Neural crest cell (in vitro differentiated cells): Measurements from ENCODE around the gene ZNF606. TPM values are rescaled to one million over a fixed set of nuclear protein-coding genes. Genes with fewer than 3 reads are reported as not detected.

Experiments
- DNase-seq: peaks from one replicate; pipeline ENCODE4 v3.0.0; 2021; ENCODE audit warnings: low read depth, mixed read lengths, low spot score
- H3K27ac Mint-ChIP-seq: one replicate; pipeline ENCODE4 v1.8.0; 2021; ENCODE audit warnings: mild to moderate bottlenecking, mixed read lengths; ENCODE audit not compliant: unreplicated experiment
- H3K27me3 Mint-ChIP-seq: 2 replicates; pipeline ENCODE4 v1.8.0; 2021; ENCODE audit warnings: low read depth, mild to moderate bottlenecking, mixed read lengths
- H3K36me3 Mint-ChIP-seq: 2 replicates; pipeline ENCODE4 v1.8.0; 2021; ENCODE audit warnings: low read depth, mild to moderate bottlenecking, mixed read lengths
- H3K4me1 Mint-ChIP-seq: 2 replicates; pipeline ENCODE4 v1.8.0; 2021; ENCODE audit warnings: mixed read lengths
- H3K4me3 Mint-ChIP-seq: one replicate; pipeline ENCODE4 v1.8.0; 2021; ENCODE audit warnings: mild to moderate bottlenecking, mixed read lengths
- H3K9me3 Mint-ChIP-seq: 2 replicates; pipeline ENCODE4 v1.8.0; 2021; ENCODE audit warnings: mixed read lengths
- CTCF ChIP-seq: fragments of 200-600 bp; sonication (generic); conservative IDR thresholded peaks from 2 replicates; pipeline ENCODE4 v1.5.0; 2021; ENCODE audit warnings: antibody characterized with exemption, mild to moderate bottlenecking
- total RNA-seq: library from RNA; stranded (reverse); gene quantifications from 2 replicates; pipeline ENCODE4 v1.2.1, GENCODE V29; 2021

ZNF606 gene
- total RNA-seq, 1 donor from 2014 or later = 41.5 TPM

GRCh38 chr19:57961785-57962184 is 40.8 kb downstream of the ZNF606 start:
- no peak overlapping the region for H3K27ac Mint-ChIP-seq
- DNase-seq = no peak
- no peak for TF ChIP-seq CTCF
- H3K36me3 Mint-ChIP-seq = peaks cover 31% of the 10 kb centered on the region
- H3K27me3 Mint-ChIP-seq = no peaks in the 10 kb centered on the region
- peaks cover 19% of the 10 kb centered on the region for H3K9me3 Mint-ChIP-seq
- H3K4me3 Mint-ChIP-seq = no peak overlapping the region
- no peaks in the 10 kb centered on the region for H3K4me1 Mint-ChIP-seq

GRCh38 chr19:57954996-57955395 is 47.6 kb downstream of the ZNF606 start:
- Mint-ChIP-seq H3K27ac (no peak overlapping the region), H3K27me3 (no peaks in the 10 kb centered on the region), H3K36me3 (peaks cover 24% of the 10 kb centered on the region), H3K9me3 (peaks cover 19% of the 10 kb centered on the region), H3K4me3 (no peak overlapping the region), H3K4me1 (no peaks in the 10 kb centered on the region)
- no peak for TF ChIP-seq CTCF
- DNase-seq = no peak

GRCh38 chr19:57949702-57950101 is 52.9 kb downstream of the ZNF606 start:
- Mint-ChIP-seq H3K27me3 (peaks cover 3% of the 10 kb centered on the region), H3K9me3 (peaks cover 23% of the 10 kb centered on the region), H3K4me3 (no peak overlapping the region), H3K4me1 (peaks cover 21% of the 10 kb centered on the region), H3K27ac (no peak overlapping the region), H3K36me3 (peaks cover 35% of the 10 kb centered on the region)
- no peak for TF ChIP-seq CTCF
- DNase-seq = no peak

GRCh38 chr19:57949296-57949695 is 53.3 kb downstream of the ZNF606 start:
- peaks cover 21% of the 10 kb centered on the region for H3K4me1 Mint-ChIP-seq
- H3K4me3 Mint-ChIP-seq = no peak overlapping the region
- DNase-seq = no peak
- TF ChIP-seq CTCF = no peak
- peaks cover 39% of the 10 kb centered on the region for H3K36me3 Mint-ChIP-seq
- peaks cover 23% of the 10 kb centered on the region for H3K9me3 Mint-ChIP-seq
- H3K27me3 Mint-ChIP-seq = peaks cover 3% of the 10 kb centered on the region
- H3K27ac Mint-ChIP-seq = no peak overlapping the region

- H3K9me3 Mint-ChIP-seq = peaks cover 39% of the 10 kb centered on the region
- H3K4me1 Mint-ChIP-seq = peaks cover 21% of the 10 kb centered on the region
- H3K4me3 Mint-ChIP-seq = peak within 1 kb of the TSS; percentile 99
- peak within 1 kb of the TSS; percentile 97 for H3K27ac Mint-ChIP-seq
- peak; percentile 77 for TF ChIP-seq CTCF
- H3K27me3 Mint-ChIP-seq = peaks cover 3% of the 10 kb centered on the region
- peak; percentile 97 for DNase-seq
- peaks cover 52% of the 10 kb centered on the region for H3K36me3 Mint-ChIP-seq
Observed at GRCh38 chr19:57947419-57948134, 55.0 kb downstream of the ZNF606 start, which contains the start of gene ZNF256. Gene ZNF256, minus strand, starts transcription at chr19:57947706. Its CDS starts 232 bp downstream, at chr19:57947474.
